ENCODE measurements around the gene TMEM62.

GRCh38 chr15:43132830-43133429 is 456 bp upstream of the TMEM62 start:
- TF ChIP-seq EZH2phosphoT487 (IDR thresholded peaks at IDR 0.05; ENCODE audit: low read depth, severe bottlenecking, unreplicated experiment) (no peak), CTCF (IDR thresholded peaks at IDR 0.05; ENCODE audit: poor library complexity) (no peak)

Data from hepatocyte (in vitro differentiated cells).